Fibroblast of lung (primary cell): Measurements from ENCODE around the gene SULT4A1. TPM values are rescaled to one million over a fixed set of nuclear protein-coding genes. Genes with fewer than 3 reads are reported as not detected.

Experiments
- DNase-seq, 2 donors: peaks; one replicate each; pipeline versions ENCODE4 v3.0.0 to v3.0.0-alpha.2; 2010; ENCODE audit warnings: low read depth in 2 of 2
- H2AFZ ChIP-seq: 2 replicates; pipeline ENCODE4 v1.5.1; 2012; ENCODE audit warnings: low read length, control low read depth, inconsistent platforms
- H3K27ac ChIP-seq: 2 replicates; pipeline ENCODE4 v1.5.1; 2011; ENCODE audit warnings: low read length, control low read depth; ENCODE audit not compliant: insufficient read depth
- H3K27me3 ChIP-seq: 2 replicates; pipeline ENCODE4 v1.5.1; 2011; ENCODE audit warnings: mild to moderate bottlenecking, low read length; ENCODE audit not compliant: control insufficient read depth, insufficient read depth
- H3K36me3 ChIP-seq: 2 replicates; pipeline ENCODE4 v1.5.1; 2011; ENCODE audit warnings: low read length; ENCODE audit not compliant: control insufficient read depth, insufficient read depth
- H3K4me1 ChIP-seq: 2 replicates; pipeline ENCODE4 v1.5.1; 2011; ENCODE audit warnings: low read length; ENCODE audit not compliant: control insufficient read depth, insufficient read depth; ENCODE audit errors: extremely low read depth
- H3K4me2 ChIP-seq: 2 replicates; pipeline ENCODE4 v1.5.1; 2011; ENCODE audit warnings: low read length, control low read depth; ENCODE audit not compliant: insufficient read depth; ENCODE audit errors: extremely low read depth
- H3K4me3 ChIP-seq, 4 experiments: fragments of 200-600 bp in 1 of 4; sonication (generic) in 1 of 4; replicated peaks in 1 of 4; 2 replicates each; pipeline ENCODE4 v1.5.1; 2011 to 2016; ENCODE audit warnings: low read length in 4 of 4, low read depth in 3 of 4, mild to moderate bottlenecking in 3 of 4, control low read depth in 2 of 4, inconsistent platforms in 1 of 4, mixed read lengths in 1 of 4; ENCODE audit not compliant: insufficient read depth in 1 of 4; ENCODE audit errors: control extremely low read depth in 1 of 4
- H3K79me2 ChIP-seq: 2 replicates; pipeline ENCODE4 v1.5.1; 2012; ENCODE audit warnings: mild to moderate bottlenecking, low read length, inconsistent platforms; ENCODE audit not compliant: control insufficient read depth, insufficient read depth
- H3K9ac ChIP-seq: 2 replicates; pipeline ENCODE4 v1.5.1; 2011; ENCODE audit warnings: mild to moderate bottlenecking, low read length, control low read depth; ENCODE audit not compliant: insufficient read depth
- H3K9me3 ChIP-seq: 2 replicates; pipeline ENCODE4 v1.5.1; 2012; ENCODE audit warnings: low read depth, low read length; ENCODE audit not compliant: control insufficient read depth, insufficient read depth
- H4K20me1 ChIP-seq: 2 replicates; pipeline ENCODE4 v1.5.1; 2011; ENCODE audit warnings: low read length; ENCODE audit not compliant: control insufficient read depth, insufficient read depth; ENCODE audit errors: extremely low read depth
- CTCF ChIP-seq, 2 donors: IDR thresholded peaks in 1 of 2; conservative IDR thresholded peaks in 1 of 2; 1 replicate in 1 of 2; 2 replicates in 1 of 2; pipeline ENCODE4 v1.5.1; 2011 to 2012; ENCODE audit warnings: low read length in 2 of 2, control low read depth in 1 of 2, inconsistent platforms in 1 of 2, low read depth in 1 of 2, mild to moderate bottlenecking in 1 of 2
- EZH2 ChIP-seq: IDR thresholded peaks from 2 replicates; pipeline ENCODE4 v1.5.1; 2012; ENCODE audit warnings: low read length, control low read depth, mild to moderate bottlenecking; ENCODE audit errors: missing control alignments
- polyA plus RNA-seq, 2 donors: library from polyadenylated mRNA; depleted of rRNA in 1 of 2; stranded (reverse) in 1 of 2; unstranded in 1 of 2; fragments of >200 nt; gene quantifications; 2 replicates each; pipeline ENCODE4 v1.2.1, GENCODE V29; 2011 to 2012; ENCODE audit warnings: missing spikeins in 1 of 2
- total RNA-seq: library from RNA; depleted of rRNA; stranded (reverse); fragments of >200 nt; gene quantifications from 2 replicates; pipeline ENCODE4 v1.2.1, GENCODE V29; 2014

SULT4A1 gene
- total and polyA plus RNA-seq, 2 donors (not counting 1 experiment from before 2014, with no cell fraction given), result 0.16 to 0.50 TPM

GRCh38 chr22:43824724-43825420 lies 37.4 kb downstream of the SULT4A1 start:
- peaks cover 2% of the 10 kb centered on the region for H3K27me3 ChIP-seq

GRCh38 chr22:43823911-43824665 lies 38.2 kb downstream of the SULT4A1 start:
- H3K9me3 ChIP-seq, result no peaks in the 10 kb centered on the region
- TF ChIP-seq EZH2 (no peak), CTCF (conservative IDR thresholded peaks at IDR 0.05 in 1 of 2, IDR thresholded peaks at IDR 0.05 in 1 of 2; ENCODE audit: low read depth in 1 of 2, low read length in 2 of 2) (no peak)
- H3K36me3 ChIP-seq, result no peaks in the 10 kb centered on the region
- H3K9ac ChIP-seq, result no peak overlapping the region
- no peak overlapping the region for H3K27ac ChIP-seq
- H3K4me1 ChIP-seq, result peaks cover 9% of the 10 kb centered on the region
- H2AFZ ChIP-seq, result no peak overlapping the region
- DNase-seq, result no peak
- no peaks in the 10 kb centered on the region for H4K20me1 ChIP-seq
- H3K79me2 ChIP-seq, result no peaks in the 10 kb centered on the region
- no peak overlapping the region for H3K4me3 ChIP-seq
- no peak overlapping the region for H3K4me2 ChIP-seq
- H3K27me3 ChIP-seq, result peaks cover 2% of the 10 kb centered on the region

More at GRCh38 chr22:43824724-43825420, 37.4 kb downstream of the SULT4A1 start:
- Histone ChIP-seq H3K27ac (no peak overlapping the region), H3K79me2 (no peaks in the 10 kb centered on the region), H3K4me1 (peaks cover 14% of the 10 kb centered on the region), H4K20me1 (no peaks in the 10 kb centered on the region), H3K4me3 (no peak overlapping the region), H2AFZ (no peak overlapping the region), H3K4me2 (no peak overlapping the region), H3K9me3 (no peaks in the 10 kb centered on the region), H3K36me3 (no peaks in the 10 kb centered on the region), H3K9ac (no peak overlapping the region)
- no peak for DNase-seq
- TF ChIP-seq CTCF (conservative IDR thresholded peaks at IDR 0.05 in 1 of 2, IDR thresholded peaks at IDR 0.05 in 1 of 2; ENCODE audit: low read depth in 1 of 2, low read length in 2 of 2) (no peak), EZH2 (no peak)

GRCh38 chr22:43823353-43823908 lies 38.9 kb downstream of the SULT4A1 start:
- Histone ChIP-seq H3K36me3 (no peaks in the 10 kb centered on the region), H3K9ac (no peak overlapping the region), H4K20me1 (no peaks in the 10 kb centered on the region), H3K27ac (no peak overlapping the region), H2AFZ (no peak overlapping the region), H3K79me2 (no peaks in the 10 kb centered on the region), H3K27me3 (peaks cover 2% of the 10 kb centered on the region), H3K4me2 (no peak overlapping the region), H3K9me3 (no peaks in the 10 kb centered on the region), H3K4me1 (peaks cover 6% of the 10 kb centered on the region), H3K4me3 (no peak overlapping the region)
- no peak for TF ChIP-seq CTCF (conservative IDR thresholded peaks at IDR 0.05 in 1 of 2, IDR thresholded peaks at IDR 0.05 in 1 of 2; ENCODE audit: low read depth in 1 of 2, low read length in 2 of 2)
- no peak for TF ChIP-seq EZH2
- peak in 1 of 2 donors; percentile 17 for DNase-seq
